ENCODE measurements around the gene BEND5. TPM values are rescaled to one million over a fixed set of nuclear protein-coding genes. Genes with fewer than 3 reads are reported as not detected.

The BEND5 gene
- total and polyA plus RNA-seq, 7 donors = 1.6 to 12.7 (median 10.9) TPM

DNA sequence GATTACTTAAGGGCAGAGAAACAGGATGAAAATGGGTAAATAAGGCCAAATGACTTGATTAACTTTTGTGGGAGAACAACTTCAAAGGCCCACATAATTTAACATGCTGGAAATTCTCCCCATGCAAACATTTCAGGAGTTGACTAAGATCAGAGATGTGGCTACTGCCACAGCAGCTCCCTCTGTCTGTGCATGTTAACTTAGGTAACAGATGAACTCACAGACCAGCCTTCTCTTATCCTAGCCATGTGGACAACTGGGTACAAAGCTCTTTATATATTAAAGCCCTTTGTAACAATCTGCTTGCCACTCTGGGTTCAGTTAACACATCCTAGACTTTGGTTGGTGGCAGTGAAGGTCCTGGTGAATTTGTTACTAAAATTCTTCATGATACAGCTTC is 33.2 kb downstream of the BEND5 start:
- H3K36me3 ChIP-seq = peaks cover 0 to 60% (median 0%) of the 10 kb centered on the region in 4 donors
- no peak for DNase-seq
- H3K27me3 ChIP-seq = no peaks in the 10 kb centered on the region
- TF ChIP-seq CTCF (IDR thresholded peaks at IDR 0.05) = no peak
- no peak for TF ChIP-seq EP300 (IDR thresholded peaks at IDR 0.05)
- no peak for TF ChIP-seq POLR2AphosphoS5 (IDR thresholded peaks at IDR 0.05)
- no peak for TF ChIP-seq POLR2A (IDR thresholded peaks at IDR 0.05)
- no peaks in the 10 kb centered on the region for H3K9me3 ChIP-seq
- H3K4me1 ChIP-seq = no peaks in the 10 kb centered on the region
- no peak overlapping the region for H3K27ac ChIP-seq
- intact Hi-C loops (cut with DNase I) = no loop called here
- no peak overlapping the region for H3K4me3 ChIP-seq

- DNase-seq = no peak
- no peaks in the 10 kb centered on the region for H3K27me3 ChIP-seq
- intact Hi-C loops (cut with DNase I) = no loop called here
- WGBS, 2 donors = 89 to 93% methylated on average over 7 of the region's 7 CpGs
- no peaks in the 10 kb centered on the region for H3K4me1 ChIP-seq
- TF ChIP-seq POLR2A (IDR thresholded peaks at IDR 0.05) = no peak
- no peak for TF ChIP-seq POLR2AphosphoS5 (IDR thresholded peaks at IDR 0.05)
- no peak for TF ChIP-seq CTCF (IDR thresholded peaks at IDR 0.05)
- TF ChIP-seq EP300 (IDR thresholded peaks at IDR 0.05) = no peak
- no peaks in the 10 kb centered on the region for H3K9me3 ChIP-seq
- H3K4me3 ChIP-seq = no peak overlapping the region
- H3K36me3 ChIP-seq = peaks cover 0 to 62% (median 2%) of the 10 kb centered on the region in 4 donors
- no peak overlapping the region for H3K27ac ChIP-seq
Measured at GRCh38 chr1:48741380-48741779, 35.3 kb downstream of the BEND5 start.

- TF ChIP-seq EP300 (IDR thresholded peaks at IDR 0.05) (no peak), CTCF (IDR thresholded peaks at IDR 0.05) (no peak), POLR2AphosphoS5 (IDR thresholded peaks at IDR 0.05) (no peak)
- peaks cover 0 to 70% (median 6%) of the 10 kb centered on the region in 4 donors for H3K36me3 ChIP-seq
- H3K27me3 ChIP-seq = no peaks in the 10 kb centered on the region
- 85 to 86% methylated on average over 3 of the region's 3 CpGs for WGBS, 2 donors
- intact Hi-C loops (cut with DNase I) = no loop called here
- H3K9me3 ChIP-seq = no peaks in the 10 kb centered on the region
- H3K4me1 ChIP-seq = no peaks in the 10 kb centered on the region
- no peak overlapping the region for H3K27ac ChIP-seq
- no peak for DNase-seq
- no peak overlapping the region for H3K4me3 ChIP-seq
Measured at GRCh38 chr1:48740621-48741020, 36.1 kb downstream of the BEND5 start.

- H3K9me3 ChIP-seq = no peaks in the 10 kb centered on the region
- H3K36me3 ChIP-seq = peaks cover 3 to 74% (median 16%) of the 10 kb centered on the region in 4 donors
- TF ChIP-seq POLR2AphosphoS5 (IDR thresholded peaks at IDR 0.05) (no peak), EP300 (IDR thresholded peaks at IDR 0.05) (no peak), CTCF (IDR thresholded peaks at IDR 0.05) (no peak), POLR2A (IDR thresholded peaks at IDR 0.05) (no peak)
- DNase-seq = no peak
- no peaks in the 10 kb centered on the region for H3K4me1 ChIP-seq
- no peak overlapping the region for H3K4me3 ChIP-seq
- H3K27me3 ChIP-seq = no peaks in the 10 kb centered on the region
- no peak overlapping the region for H3K27ac ChIP-seq
- intact Hi-C loops (cut with DNase I) = no loop called here
- 48 to 71% methylated on average over 3 of the region's 3 CpGs for WGBS, 2 donors
Measured at GRCh38 chr1:48739091-48739490, 37.6 kb downstream of the BEND5 start.

DNA sequence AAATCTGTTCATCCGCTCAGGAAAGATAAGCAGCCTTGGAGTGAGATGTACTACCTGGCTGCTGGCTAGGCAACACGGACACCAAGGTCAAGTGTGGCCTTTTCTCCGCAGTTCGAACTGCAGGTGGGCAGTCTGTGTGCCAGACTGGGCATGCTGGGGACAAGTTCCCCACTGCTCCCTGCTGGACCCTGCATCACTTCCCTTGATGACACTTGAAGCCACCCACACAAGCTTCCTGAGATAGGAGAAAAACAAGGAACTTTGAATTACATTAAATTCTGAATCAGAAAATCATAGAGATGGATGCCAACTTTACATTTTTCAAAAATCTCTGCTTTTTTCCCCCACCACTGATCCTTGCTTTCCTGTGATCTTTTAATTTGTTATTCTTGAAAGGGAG is 38.3 kb downstream of the BEND5 start:
- H3K27ac ChIP-seq = no peak overlapping the region

More for the DNA sequence above, 38.3 kb downstream of the BEND5 start:
- 92 to 94% methylated on average over 4 of the region's 4 CpGs for WGBS, 2 donors
- no peak overlapping the region for H3K4me3 ChIP-seq
- intact Hi-C loops (cut with DNase I) = no loop called here
- no peaks in the 10 kb centered on the region for H3K27me3 ChIP-seq
- no peaks in the 10 kb centered on the region for H3K4me1 ChIP-seq
- no peaks in the 10 kb centered on the region for H3K9me3 ChIP-seq
- H3K36me3 ChIP-seq = peaks cover 5 to 74% (median 19%) of the 10 kb centered on the region in 4 donors
- no peak for DNase-seq
- no peak for TF ChIP-seq EP300 (IDR thresholded peaks at IDR 0.05)
- no peak for TF ChIP-seq POLR2AphosphoS5 (IDR thresholded peaks at IDR 0.05)

Data from sigmoid colon (tissue), 7 donors.